ENCODE data around the gene SLC35A5.

SLC35A5 gene

DNA sequence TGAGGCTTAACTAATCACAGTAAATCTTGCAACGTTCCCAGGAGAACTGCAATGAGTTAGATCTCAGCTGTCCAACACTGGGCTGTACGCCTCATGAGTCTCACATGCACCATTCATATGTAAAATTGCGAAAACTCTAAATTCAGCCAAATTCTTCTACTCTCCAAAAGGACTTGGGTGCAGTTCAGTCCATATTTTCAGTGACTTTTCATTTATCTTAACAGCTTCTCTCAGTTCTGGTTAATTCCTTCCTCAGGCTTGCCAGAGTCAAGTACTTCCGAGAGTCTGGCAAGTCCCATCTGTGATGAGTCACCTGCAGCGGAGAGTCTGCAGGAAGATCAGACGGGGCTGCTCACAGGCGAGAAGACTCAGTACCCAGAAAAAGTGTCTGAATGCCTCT, 67.6 kb downstream of the SLC35A5 start:
- no peak for DNase-seq

DNA sequence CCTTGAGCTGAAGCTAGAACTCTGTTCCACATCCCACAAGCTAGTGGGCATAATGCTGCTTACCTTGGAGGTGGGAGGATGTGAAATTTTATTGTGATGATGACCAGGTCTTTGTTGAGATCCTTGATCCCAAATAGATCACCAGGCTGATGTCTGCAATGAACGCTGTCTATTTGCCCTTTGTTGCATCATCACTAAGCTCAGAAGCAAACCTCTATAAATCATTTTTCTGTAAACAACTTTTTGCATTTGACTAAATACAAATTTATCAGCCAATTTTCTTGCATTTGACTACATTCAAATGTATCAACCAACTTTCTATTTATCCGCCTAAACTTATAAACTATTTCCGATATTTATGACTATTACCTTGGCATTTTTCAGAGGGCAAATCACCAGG, 69.4 kb downstream of the SLC35A5 start:
- DNase-seq, result no peak

DNA sequence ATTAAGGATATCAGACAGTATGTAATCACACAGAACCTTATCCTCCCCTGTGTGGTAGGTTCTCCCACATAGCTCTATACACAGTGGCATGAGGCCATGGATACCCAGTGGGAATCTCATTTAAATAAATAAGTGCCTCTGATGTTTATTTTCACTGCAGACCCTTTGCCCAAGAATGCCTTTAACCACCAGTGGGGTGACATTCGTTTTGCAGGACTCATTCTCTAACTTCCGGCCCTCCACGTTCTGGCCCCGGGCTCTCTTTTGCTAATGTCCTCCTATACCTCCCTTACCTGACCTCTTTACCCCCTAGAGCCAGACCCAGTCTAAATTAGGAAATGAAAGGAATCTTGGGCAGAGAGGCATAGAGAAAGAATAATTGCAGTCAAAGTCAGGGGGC, 70.8 kb downstream of the SLC35A5 start:
- DNase-seq, result no peak

DNA sequence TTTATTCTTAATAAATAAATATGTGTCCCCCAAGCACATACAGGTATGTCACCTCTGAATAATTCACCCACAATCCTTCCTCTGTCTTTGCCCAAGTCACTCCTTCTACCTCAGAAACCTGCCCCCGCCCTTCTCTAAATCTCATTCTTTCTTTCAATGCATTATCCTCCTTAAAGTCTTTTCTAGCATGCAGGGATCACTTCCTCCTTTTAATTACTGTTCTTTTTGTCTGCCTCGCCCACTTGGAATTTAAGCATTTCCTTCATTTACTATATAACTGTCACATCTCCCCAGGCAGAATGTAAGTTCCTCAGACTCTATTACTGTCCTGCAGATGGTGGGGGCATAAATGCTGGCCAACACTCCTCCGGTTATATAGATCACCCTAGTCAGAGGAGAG, 71.3 kb downstream of the SLC35A5 start:
- no peak for DNase-seq

DNA sequence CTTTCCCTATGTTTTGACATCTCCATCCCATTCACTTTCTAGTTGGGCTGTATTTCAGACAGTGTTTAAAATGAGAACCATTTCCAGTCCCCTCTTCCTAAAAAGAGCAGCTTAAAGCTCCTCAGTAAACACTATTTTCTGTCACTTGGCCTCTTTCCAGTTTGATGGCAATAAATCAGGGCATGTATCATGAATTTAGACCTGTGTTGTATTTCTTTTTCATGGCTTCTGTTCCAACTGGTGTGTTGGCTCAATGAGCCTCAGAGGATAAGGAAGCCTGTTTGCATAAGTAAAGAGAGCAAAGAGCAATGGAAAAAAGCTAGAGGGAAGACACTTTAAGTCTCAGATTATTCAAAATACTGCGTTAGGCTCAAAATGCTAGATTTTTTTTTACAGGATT, 71.9 kb downstream of the SLC35A5 start:
- DNase-seq, result no peak

DNA sequence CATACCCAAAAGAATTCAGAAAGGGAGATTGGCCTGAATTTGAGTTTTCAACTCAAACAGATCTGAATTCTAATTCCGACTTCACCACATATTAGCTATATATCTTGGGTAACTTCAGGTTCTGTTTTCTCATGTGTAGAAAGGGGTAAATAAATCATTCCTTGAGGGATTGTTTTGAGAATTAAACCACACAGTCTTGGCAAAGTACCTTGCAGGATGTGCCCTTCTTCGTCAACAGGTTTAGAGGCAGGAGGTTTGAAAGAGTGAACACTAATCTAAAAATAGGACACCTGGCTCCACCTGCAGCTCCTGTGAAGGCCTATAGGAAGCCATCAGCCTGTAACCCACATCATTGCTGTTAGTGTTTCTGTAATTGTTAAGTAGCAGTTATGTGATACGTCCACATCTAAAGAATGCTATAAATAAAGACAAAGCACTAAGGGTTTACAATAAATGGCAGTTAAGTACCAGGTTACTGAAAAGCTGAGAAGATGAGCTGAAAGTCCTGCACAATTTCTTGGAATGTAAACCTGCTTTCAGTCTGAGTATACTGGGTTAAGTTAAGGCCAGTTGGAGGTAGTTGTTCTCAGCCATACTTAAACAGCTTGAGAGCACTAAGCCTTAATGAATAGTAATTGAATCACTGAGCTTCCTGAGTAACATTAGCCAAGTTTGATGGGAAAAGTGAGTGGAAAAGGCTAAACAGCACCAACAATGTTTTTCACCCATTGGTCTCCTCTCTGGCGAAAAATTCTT, 73.1 kb downstream of the SLC35A5 start:
- DNase-seq, result no peak
